ENCODE results near the gene IKZF2.

The IKZF2 gene

GRCh38 chr2:212998626-212999359, 152.6 kb downstream of the IKZF2 start:
- no peak for DNase-seq (ENCODE audit: low read depth)

- DNase-seq (ENCODE audit: low read depth): no peak
Measured at GRCh38 chr2:212997526-212998020, 153.8 kb downstream of the IKZF2 start.

DNA sequence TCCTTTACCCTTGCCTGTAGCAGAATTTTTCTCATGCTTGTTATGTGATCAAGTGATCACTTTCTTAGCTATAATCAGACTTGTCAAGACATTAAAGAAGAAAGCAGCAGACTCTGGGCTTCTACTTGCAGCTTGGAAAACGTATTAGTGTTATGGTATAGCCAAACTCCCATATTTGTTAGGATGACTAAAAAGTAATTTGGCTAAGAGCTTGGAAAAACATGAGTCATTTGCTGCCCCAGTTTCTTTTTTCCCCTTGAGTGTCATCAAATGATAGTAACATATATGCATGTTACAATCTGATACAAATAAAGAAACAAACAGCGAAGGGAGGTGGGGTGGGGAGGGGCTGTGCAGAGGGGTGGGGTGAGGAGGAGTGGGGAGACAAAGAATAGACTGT, 155.5 kb downstream of the IKZF2 start:
- no peak for DNase-seq (ENCODE audit: low read depth)

GRCh38 chr2:212994976-212995375, 156.4 kb downstream of the IKZF2 start:
- DNase-seq (ENCODE audit: low read depth): no peak

- no peak for DNase-seq (ENCODE audit: low read depth)
Measured at GRCh38 chr2:212991120-212991519, 160.3 kb downstream of the IKZF2 start.

- no peak for DNase-seq (ENCODE audit: low read depth)
Measured at GRCh38 chr2:212990697-212991096, 160.7 kb downstream of the IKZF2 start.

DNA sequence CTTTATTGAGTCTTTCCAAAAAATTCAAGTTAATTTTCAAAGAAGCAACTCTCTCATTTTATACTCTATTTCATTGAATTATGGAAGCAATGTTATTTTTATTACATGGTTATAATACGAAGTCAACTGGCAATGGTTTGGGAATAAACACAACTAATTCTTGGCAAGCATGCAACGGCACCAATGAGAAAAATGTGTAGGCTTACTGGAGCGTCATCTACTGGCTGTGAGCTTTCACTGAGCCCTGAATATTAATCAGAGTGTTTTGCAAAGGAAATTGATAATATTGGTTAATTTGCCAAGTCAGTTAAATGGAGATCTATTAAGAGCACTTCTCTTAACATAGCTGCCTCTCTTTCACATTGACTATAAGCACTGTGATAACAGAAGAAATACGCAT, 163.9 kb downstream of the IKZF2 start:
- no peak for DNase-seq (ENCODE audit: low read depth)

DNA sequence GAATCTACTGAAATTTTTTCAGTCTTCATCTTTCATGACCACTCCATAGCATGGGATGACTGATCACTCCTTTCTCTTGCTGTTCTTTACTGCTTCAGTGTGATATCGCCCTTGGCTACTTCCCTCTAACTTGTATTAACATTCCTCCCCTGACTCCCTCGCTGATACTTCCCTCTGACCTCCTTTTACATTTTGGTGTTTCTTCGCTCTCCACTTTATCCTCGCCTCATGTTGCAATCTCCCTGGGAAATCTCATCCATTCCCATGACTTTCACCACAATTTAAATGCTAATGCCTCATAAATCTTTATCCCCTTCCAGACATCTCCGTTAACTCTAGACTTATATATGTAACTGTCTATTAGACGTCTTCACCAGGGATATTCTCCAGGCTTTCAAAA, 167.3 kb downstream of the IKZF2 start:
- no peak for DNase-seq (ENCODE audit: low read depth)

DNA sequence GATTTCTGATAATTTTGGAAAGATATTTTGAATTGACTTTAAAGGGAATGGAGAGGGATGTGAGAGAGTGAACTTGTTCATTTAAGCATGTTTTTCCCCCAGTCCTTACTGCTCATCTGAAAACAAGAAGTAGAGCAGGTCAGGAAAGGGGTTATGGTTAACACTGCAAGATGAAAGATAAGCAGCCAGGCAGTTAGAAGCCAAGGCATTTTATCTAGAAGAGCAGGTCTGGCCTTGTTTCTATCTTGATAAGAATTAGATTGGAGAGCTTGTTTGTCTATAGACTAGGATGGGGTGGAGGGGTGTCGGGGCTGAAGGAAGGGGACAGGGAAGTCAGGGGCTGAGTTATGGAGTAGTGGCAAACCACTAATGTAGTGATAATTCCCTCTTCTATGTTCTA, 171.6 kb downstream of the IKZF2 start:
- DNase-seq (ENCODE audit: low read depth): no peak

DNA sequence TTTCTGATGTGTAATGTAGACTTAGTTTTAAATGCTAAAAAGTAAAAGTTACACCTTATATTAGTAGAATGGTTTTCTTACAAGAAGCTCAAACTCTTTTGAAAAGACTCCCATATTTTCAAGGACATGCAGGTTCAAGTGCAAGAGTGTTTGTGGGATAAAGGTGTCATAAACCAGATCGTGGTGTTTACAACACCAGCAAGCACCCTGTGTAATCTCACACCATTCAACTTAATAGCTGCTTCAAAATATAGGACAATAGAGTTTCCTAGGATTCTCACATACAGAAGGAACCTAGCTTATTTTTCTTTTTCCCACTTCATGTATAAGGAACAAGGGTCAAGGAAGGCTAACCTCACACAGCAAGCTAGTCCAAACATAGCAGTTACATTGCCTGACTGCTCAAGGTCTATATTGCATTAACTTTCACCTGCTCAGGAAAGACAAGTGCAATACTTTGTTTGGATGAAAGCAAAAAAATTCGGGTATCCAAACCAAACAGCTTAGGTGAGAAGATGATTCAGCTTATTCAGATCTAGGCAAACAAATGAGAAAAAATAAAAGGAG, 172.3 kb downstream of the IKZF2 start:
- DNase-seq (ENCODE audit: low read depth): no peak

DNA sequence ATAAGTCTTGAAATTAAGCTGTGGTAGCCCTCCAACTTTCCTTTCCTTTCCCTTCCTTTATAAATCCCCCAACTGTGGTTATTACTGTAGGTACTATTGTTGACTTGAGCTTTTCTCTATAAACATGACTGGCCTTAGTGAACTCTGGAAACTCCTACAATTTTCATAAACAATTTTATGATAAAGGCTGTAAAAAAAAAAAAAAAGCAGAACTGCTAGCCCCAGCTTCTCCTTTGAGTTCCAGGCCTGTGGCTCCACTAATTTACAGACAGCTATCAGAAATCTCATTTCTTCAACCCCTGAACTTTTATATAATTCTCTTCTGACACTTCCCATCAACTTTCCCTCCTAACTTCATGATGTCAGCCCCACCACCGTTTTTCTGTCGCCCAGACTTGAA, 174.3 kb downstream of the IKZF2 start:
- no peak for DNase-seq (ENCODE audit: low read depth)

DNA sequence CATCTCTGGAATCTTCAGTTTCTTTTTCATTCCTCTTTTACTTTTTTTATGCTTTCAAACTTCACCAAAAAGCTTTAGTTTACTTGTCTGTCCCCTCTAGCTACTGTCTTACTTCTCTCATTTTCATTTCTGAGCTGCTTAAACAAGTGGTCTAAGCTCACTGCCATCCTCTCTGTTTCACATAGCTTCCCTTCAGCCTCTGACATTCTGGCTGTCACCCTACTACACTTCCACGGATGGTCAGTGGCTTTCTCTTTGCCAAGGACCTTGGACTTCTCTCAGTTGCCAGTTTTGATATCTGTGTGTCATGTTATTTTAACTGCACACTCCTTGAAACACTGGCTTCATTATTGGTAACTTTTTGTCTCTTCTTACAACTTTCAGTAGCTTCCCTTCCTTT, 176.1 kb downstream of the IKZF2 start:
- DNase-seq (ENCODE audit: low read depth): no peak

DNA sequence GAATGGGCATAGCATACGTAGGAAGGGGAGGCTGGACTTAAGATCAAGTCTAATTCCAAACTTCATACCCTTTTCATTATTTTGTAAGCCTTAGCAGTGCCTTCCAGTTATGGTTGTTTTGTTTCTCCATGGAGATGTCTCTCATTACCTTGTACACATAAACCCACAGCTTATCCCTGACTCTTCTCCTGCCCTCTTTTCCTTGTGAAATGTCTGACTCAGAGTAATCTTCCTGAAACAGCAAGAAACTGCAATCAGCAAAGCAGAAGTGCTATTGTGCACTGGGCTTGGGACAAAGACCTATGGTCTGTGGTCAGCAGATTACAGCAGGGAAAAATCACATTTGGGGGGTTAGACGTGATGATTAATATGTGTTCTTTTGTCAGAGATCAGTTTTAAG, 176.7 kb downstream of the IKZF2 start:
- DNase-seq (ENCODE audit: low read depth): no peak

DNA sequence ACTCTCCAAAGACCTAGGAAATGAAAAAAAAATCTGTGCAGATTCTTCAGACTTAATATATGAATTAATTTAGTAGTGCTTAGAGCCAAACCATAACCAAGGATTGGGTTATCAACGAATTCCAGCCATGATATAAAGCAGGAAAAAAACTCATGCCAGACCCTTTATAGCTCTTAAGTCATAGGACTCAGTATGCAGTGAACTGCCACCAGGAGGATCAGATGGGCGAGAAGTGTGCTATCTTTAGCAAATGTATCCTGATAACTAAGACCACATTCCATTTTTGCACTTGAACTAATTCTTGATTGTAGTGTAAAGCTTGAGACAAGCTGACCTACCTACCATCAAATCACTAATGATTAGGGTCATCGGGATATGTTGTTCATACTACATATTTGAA, 178.1 kb downstream of the IKZF2 start:
- no peak for DNase-seq (ENCODE audit: low read depth)

- DNase-seq (ENCODE audit: low read depth): no peak
Measured at GRCh38 chr2:212970132-212970531, 181.3 kb downstream of the IKZF2 start.

GRCh38 chr2:212968284-212969081, 182.9 kb downstream of the IKZF2 start:
- no peak for DNase-seq (ENCODE audit: low read depth)

GRCh38 chr2:212966884-212967283, 184.5 kb downstream of the IKZF2 start:
- no peak for DNase-seq (ENCODE audit: low read depth)

DNA sequence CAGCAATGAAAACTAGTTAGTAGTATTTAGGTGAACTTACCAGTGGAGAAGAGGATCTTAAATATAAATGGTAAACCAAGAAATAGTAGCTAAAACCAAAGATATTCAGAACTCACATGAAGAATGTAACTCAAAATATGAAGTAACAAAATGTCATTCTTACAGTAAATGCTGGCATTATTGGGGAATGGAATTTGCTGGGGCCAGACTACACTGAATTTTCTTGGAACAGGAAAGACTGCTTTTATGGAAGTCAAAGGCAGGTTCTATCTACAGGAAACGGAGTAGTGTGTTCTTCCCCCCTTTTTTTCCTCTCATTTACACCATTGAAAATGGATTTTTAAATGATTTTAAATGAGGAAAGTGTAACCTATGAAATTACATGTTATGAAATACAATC, 188.7 kb downstream of the IKZF2 start:
- DNase-seq (ENCODE audit: low read depth): no peak

- DNase-seq (ENCODE audit: low read depth): no peak
Measured at GRCh38 chr2:212961255-212961654, 190.2 kb downstream of the IKZF2 start.

DNA sequence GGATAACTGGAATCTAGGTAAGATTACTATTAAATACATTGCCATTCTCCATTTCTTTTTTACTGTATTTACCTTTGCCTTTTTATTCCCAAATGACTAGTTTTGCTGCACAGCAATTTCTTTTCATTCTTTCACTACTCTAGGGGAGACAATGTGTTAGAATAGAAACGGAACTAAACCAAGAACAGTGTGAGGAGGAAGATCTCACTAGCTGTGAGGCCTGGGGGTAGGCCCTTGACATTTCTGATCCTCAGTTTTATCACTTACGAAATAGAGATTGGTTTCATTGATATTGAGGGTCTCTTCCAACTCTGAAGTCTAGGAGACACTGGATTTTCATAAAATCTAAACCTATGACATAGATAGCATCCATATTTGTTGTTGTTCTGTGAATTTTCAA, 191.1 kb downstream of the IKZF2 start:
- DNase-seq (ENCODE audit: low read depth): no peak

- DNase-seq (ENCODE audit: low read depth): no peak
Measured at GRCh38 chr2:212959471-212960117, 191.8 kb downstream of the IKZF2 start.

GRCh38 chr2:212958757-212959295, 192.6 kb downstream of the IKZF2 start:
- no peak for DNase-seq (ENCODE audit: low read depth)

All from stimulated activated CD8-positive, alpha-beta memory T cell treated with anti-CD3 and anti-CD28 coated beads, Interleukin-12 subunit alpha, Interleukin-12 subunit beta, amount 100 ng/mL, for 1 hour (primary cell).